ENCODE results near the gene SCTR.

SCTR gene

GRCh38 chr2:119474371-119475224, 49.7 kb downstream of the SCTR start:
- peak overlapping the region; percentile 44 for H3K27ac Mint-ChIP-seq
- H3K4me3 Mint-ChIP-seq, result no peak overlapping the region
- peaks cover 11% of the 10 kb centered on the region for H3K27me3 Mint-ChIP-seq (ENCODE audit: low read depth, poor library complexity)
- H3K4me1 Mint-ChIP-seq, result peaks cover 17% of the 10 kb centered on the region
- no peaks in the 10 kb centered on the region for H3K36me3 Mint-ChIP-seq (ENCODE audit: low read depth)
- no peaks in the 10 kb centered on the region for H3K9me3 Mint-ChIP-seq
- DNase-seq, result no peak
- TF ChIP-seq CTCF (IDR thresholded peaks at IDR 0.05), result no peak

DNA sequence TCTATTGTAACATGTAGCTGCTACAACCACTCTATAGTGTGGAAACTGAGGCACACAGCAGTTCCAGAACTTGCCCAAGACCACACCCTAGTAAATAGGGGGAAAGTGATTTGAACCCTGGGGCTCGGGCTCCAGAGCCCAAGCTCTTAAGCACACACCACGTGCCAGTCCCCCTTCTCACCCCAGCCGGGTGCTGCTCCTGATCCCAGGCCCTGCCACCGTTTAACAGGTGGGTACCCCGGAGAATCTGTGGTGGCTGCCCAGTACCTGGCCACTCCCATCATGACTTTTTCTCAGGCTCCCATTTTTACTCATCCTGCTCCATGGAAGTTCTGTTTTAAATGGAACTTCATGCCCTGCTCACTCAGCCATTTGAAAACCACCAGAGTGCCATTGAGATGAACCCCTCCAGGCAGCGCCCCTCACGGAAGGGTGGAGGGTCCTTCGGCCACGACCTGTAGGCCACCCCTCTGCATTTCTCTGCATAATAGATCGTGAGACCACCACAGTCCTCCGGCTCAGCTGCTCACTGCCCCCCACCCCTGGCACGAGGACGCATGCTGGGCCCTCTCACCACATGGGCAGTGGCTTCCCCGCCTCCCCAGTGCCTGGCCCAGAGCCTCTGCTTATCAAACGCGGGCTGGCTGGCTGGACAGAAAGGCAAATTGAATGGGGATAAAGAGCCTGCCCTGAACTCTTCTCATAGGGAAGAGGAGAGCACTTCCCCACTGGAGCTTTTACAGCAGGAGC, 50.5 kb downstream of the SCTR start:
- DNase-seq, result no peak
- peaks cover 17% of the 10 kb centered on the region for H3K4me1 Mint-ChIP-seq
- no peak for TF ChIP-seq CTCF (IDR thresholded peaks at IDR 0.05)
- H3K36me3 Mint-ChIP-seq (ENCODE audit: low read depth), result no peaks in the 10 kb centered on the region
- H3K27ac Mint-ChIP-seq, result peak overlapping the region; percentile 44
- H3K27me3 Mint-ChIP-seq (ENCODE audit: low read depth, poor library complexity), result peaks cover 14% of the 10 kb centered on the region
- H3K4me3 Mint-ChIP-seq, result no peak overlapping the region
- H3K9me3 Mint-ChIP-seq, result no peaks in the 10 kb centered on the region

GRCh38 chr2:119472749-119473148, 51.5 kb downstream of the SCTR start:
- H3K4me3 Mint-ChIP-seq, result no peak overlapping the region
- H3K4me1 Mint-ChIP-seq, result peaks cover 17% of the 10 kb centered on the region
- H3K27ac Mint-ChIP-seq, result no peak overlapping the region
- H3K36me3 Mint-ChIP-seq (ENCODE audit: low read depth), result no peaks in the 10 kb centered on the region
- TF ChIP-seq CTCF (IDR thresholded peaks at IDR 0.05), result no peak
- peaks cover 20% of the 10 kb centered on the region for H3K27me3 Mint-ChIP-seq (ENCODE audit: low read depth, poor library complexity)
- no peak for DNase-seq
- no peaks in the 10 kb centered on the region for H3K9me3 Mint-ChIP-seq

GRCh38 chr2:119469661-119470297, 54.5 kb downstream of the SCTR start:
- H3K27ac Mint-ChIP-seq, result no peak overlapping the region
- H3K4me3 Mint-ChIP-seq, result no peak overlapping the region
- no peak for TF ChIP-seq CTCF (IDR thresholded peaks at IDR 0.05)
- peaks cover 5% of the 10 kb centered on the region for H3K4me1 Mint-ChIP-seq
- H3K36me3 Mint-ChIP-seq (ENCODE audit: low read depth), result no peaks in the 10 kb centered on the region
- peaks cover 13% of the 10 kb centered on the region for H3K27me3 Mint-ChIP-seq (ENCODE audit: low read depth, poor library complexity)
- no peak for DNase-seq
- H3K9me3 Mint-ChIP-seq, result no peaks in the 10 kb centered on the region

DNA sequence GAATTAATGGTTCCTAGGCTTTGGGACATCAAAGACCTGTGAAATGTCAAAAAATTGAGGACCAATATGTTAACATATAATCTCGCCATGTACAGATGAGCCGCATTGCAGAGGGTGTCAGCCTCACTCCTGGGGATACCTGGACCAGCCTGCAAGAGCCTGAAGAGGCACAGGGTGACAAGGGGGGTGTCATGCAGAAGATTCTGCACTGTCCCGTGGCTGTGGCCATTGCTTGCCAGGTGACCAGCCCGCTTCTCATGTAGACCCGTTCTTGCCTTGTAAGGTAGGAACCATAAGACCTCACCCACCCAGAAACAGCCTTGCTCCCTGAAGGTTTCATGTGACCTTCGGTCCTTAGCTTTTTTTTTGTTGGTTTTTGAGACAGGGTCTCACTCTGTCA, 55.2 kb downstream of the SCTR start:
- H3K4me3 Mint-ChIP-seq, result no peak overlapping the region
- peaks cover 13% of the 10 kb centered on the region for H3K27me3 Mint-ChIP-seq (ENCODE audit: low read depth, poor library complexity)
- TF ChIP-seq CTCF (IDR thresholded peaks at IDR 0.05), result no peak

More for the DNA sequence above, 55.2 kb downstream of the SCTR start:
- no peak for DNase-seq
- peaks cover 4% of the 10 kb centered on the region for H3K4me1 Mint-ChIP-seq
- no peak overlapping the region for H3K27ac Mint-ChIP-seq
- no peaks in the 10 kb centered on the region for H3K9me3 Mint-ChIP-seq
- no peaks in the 10 kb centered on the region for H3K36me3 Mint-ChIP-seq (ENCODE audit: low read depth)
